ENCODE results near the gene PLK3.
"Not testable (repeated sequence)": the region's sequence is repeated elsewhere in the genome, so short reads cannot be mapped to it uniquely, and the experiment has no call there.

GRCh38 chr1:44838294-44838693 lies 38.1 kb downstream of the PLK3 start:
- TF ChIP-seq CTCF (conservative IDR thresholded peaks at IDR 0.05; ENCODE audit: low read length); EZH2phosphoT487 (IDR thresholded peaks at IDR 0.05; ENCODE audit: borderline replicate concordance, low read depth, low read length): not testable (repeated sequence)
